Measurements from ENCODE around the gene CNNM3.

GRCh38 chr2:96882906-96883305 lies 66.8 kb downstream of the CNNM3 start:
- TF ChIP-seq CTCF (IDR thresholded peaks at IDR 0.05): no peak
- TF ChIP-seq POLR2A (IDR thresholded peaks at IDR 0.05): no peak
- TF ChIP-seq EP300 (IDR thresholded peaks at IDR 0.05): no peak
- no peak for TF ChIP-seq POLR2AphosphoS5 (IDR thresholded peaks at IDR 0.05)
